Activated T-cell treated with anti-CD3 and anti-CD28 coated beads for 1 hour (primary cell): ENCODE results near the gene PTPRE.

Source experiments
- DNase-seq: peaks from one replicate; pipeline ENCODE4 v3.0.0-alpha.2; 2020; ENCODE audit warnings: low read depth

PTPRE gene

DNA sequence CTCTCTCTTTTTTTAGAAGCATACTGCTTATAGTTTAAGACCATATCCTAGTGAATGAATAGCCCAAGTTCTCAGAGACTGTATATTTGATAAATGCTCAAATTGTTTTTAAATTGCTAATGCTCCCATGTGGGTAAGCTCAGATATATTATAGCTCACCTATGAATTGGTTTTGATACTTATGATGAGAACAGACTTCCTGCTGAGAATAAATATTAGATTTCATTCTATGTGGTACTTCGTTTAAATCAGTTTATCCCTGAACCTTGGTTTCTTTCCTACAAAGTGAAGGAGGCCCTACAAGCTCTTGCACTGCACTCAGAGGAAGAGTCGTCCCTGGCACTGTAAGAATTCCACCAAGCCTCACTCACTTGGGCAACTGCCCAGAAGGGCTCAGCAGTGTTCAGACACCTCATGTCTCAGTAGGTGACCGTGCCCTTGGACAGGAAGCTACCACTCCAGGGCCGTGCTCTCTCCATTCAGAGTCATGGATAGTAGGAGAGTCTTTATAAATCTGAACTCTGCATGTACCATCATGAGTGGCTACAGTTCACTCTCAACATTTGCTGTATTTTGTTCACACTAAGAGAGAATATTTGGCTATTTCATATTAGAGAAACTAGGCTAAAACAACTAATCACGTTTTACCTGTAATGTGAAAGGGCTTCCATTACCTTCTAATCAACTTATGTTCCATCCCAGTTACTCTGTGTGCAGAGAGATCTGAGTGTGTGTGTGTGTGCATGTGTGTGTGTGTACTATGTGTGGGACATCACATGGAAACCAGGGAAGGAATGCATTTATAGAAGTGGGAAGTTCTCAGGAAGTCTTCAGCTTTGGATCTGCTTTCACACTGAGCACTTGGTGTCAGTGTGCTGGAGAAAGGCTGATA is 93.8 kb downstream of the PTPRE start:
- no peak for DNase-seq

DNA sequence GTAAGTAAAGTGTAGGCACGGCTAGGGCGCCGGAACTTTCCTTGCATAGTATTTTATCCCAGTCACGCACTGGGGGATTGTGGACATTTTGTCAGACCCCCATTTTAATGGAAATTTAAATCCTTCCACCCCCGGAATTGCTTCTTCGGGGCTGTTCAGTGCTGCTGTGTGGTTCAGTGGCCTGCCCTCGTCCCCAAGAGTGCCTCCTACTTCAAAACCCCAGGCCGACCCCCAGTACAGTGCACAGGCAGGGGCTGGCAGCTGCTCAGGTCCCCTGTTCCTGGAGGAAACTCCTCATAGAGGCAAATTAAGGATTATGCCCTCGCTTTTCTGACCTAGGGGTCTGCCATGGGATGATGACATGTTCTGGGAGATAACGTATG is 94.5 kb downstream of the PTPRE start:
- DNase-seq, result no peak

DNA sequence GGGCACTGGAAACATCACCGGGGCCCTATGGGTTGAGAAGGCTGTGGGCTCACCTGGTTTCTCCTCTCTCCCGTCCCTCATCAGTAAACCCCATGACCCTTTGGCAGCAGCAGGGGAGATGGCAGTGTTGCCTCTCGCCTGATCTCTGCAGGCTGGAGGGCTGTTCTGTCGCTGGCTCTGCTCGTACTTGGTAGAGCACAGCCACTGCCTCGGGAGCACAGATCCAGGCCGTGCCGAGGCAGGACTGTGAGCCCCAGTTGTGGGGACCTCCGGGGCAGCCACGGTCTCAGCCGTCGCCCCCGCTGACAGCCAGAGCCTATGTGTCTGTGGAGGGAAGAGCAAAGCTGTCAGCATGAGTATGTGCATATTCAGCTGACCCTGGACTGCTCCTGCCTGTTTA is 94.9 kb downstream of the PTPRE start:
- DNase-seq, result no peak

DNA sequence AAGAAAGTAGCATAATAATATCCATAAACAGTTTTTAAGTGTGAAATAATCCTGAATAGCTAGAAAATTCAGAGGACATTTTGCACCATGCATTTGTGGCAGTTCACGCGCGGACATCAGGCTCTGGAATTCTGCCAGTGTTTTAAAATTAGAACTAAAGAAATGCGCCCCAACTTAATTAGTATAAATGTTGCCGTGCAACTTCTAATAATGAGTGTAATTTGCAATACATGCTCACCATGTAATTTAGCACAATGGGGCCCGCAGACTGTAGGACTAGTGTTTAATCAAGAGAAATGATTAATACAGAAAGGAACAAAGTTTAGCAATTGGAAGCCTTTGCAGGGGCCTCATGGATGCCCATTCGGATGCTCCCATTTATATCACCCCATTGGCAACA is 96.6 kb downstream of the PTPRE start:
- no peak for DNase-seq

DNA sequence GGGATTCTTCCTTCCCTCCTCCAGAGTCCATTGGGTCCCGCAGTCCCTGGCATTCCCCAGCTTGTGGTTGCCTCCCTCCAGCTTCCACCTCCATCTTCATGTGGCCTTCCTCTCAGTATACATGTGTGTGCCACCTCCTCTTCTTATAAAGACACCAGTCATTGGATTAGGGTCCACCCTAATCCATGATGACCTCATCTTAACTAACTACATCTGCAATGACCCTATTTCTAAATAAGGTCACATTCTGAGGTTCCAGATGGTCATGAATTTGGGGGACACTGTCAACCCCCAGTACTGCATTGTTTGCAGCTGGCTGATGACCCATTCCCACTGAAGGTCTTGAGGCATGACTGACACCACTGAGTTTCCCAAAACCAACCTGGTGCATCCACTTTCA is 99.0 kb downstream of the PTPRE start:
- DNase-seq, result no peak

DNA sequence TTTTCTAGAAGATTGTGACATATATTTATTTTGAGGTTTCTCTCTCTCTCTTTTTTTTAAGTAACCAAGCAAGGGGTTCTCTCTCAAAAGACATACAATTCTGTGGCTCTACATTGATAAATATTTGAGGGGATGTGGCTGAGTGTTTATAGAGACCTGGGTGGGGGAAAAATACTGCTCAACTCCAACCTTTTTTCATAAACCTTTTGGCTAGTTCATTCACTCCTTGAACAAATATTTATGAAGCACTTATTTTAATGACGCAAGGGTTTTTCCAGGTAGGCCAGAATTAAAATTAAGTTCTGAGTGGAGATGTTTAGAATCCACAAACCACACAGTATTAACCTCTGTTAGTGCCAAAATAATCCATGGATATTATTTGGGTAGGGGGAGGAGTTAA is 100.2 kb downstream of the PTPRE start:
- no peak for DNase-seq

DNA sequence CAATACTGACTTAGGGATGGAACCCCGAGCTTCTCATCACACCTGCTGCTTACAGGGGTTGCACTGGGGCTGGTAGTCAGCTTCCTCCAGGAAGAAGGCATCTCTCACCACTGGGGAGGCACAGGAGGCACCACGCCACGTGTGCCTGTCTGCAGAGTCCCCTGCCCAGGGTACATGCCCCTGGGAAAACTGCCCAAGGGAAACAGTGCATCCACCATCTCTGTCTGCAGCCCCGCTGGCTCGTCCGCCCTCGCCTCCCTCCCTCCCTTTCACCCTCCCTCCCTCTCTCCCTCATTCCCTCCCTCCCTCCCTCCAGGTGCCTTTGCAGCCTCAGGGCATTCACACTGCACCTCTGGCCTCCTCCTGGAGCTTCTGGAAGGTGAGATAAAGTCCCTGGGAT is 101.1 kb downstream of the PTPRE start:
- DNase-seq, result no peak

DNA sequence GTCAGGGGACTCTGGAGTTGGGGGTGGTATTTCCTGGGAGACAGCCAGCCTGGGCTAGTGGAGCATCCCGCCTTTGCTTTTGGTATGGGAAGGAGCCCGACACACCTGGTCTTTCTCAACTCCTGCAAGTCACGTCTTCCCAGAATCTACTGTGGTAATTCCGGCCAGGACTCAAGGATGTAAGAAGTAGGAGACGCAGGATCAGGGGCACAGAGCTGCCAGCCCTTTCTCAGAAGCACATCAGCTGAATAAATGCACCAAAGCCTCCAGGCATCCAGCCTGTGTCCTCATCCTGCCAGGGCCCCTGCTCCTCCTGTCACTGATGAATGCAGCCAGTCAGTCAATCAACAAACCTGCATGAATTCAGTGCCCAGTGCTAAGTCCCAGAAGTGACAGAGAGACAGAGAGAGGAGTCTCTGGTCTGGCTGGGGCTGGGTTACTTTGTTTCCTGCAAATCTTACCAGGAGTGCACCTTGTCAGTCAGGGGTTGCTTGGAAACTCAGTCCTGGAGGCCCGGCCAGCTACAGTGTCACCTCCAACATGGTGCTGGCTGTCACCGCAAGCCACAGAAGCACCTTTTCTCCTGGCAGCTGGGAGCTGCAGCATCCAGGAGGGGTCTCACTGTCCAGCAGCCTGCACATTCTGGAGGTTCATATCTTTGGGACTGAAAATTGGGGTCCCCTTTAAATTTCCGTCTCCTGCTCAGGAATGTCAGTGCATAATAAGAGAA is 101.8 kb downstream of the PTPRE start:
- no peak for DNase-seq

DNA sequence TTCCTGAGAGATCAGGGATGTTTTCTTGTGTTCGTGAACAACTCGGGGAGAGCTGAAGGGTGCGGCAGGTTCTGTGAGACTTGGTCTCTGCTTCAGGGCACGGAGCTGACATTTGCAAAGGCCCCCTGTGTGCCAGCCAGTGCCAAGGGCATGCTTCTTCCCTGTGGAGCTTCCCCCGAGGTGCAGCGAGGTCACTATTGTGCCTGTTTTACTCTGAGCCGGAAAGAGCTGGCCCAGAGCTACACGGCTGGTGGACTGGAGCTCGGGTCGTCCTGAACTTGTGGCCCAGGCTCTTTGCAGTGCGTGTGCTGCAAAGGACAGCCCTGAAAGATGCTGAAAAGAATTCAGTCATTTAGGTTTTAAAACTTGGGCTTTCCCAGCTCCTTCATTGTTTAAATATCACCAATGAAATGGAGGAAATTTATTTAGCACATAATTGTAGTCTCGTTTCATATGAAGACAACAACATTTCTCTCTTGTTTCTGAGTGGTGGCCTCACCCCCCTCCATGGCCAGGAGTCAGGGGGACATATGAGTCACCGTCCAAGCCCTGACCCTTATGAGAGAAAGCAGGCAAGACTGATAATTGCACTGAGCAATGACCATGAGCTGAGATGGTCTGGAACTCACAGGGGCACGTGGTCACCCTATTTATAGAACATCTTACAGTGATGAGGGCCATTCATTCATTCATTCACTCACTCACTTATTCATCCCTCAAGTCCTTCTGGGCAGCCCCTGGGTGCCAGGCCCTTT is 102.6 kb downstream of the PTPRE start:
- DNase-seq, result no peak

DNA sequence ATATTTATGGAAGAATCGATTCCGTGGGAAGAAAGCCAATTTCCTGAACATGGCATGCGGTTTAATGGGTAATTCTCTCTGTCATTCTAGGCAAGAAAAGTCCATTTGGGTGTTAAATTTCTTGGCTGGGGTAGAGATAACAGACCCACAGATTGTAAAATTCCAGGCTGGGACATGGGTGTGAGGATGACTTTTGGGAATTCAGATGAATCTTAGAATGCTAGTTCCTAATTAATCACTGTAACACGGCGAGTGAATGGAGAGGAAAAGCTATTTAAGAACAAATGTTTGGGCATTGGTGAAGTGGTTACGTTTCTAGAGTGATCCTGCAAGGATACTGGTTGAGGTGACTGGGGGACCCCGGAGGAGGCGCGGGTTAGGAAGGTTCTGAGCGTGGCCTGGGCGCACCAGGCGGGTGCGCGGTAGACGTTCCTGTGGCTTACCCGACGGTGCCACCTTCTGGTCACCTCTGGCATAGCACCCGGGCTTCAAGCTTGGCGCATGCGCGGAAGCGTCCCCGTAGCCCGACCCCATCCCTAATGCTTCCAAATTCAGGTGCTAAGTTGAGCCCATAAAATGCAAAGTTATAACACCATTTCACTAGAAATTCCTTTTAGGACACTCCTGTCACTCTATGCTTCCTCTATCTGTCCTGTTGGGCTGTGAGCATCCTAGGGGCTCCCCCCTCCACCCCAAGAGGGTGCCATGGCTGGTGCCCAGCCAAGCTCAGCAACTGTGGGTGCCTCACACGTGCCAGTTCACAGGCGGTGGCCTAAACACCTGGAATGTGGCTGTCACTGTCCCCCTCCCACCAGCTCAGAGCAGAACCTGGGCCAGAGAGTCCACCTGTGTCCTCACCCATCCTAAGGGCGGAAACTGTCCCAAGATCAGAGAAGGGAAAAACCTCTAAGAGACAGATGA is 104.4 kb downstream of the PTPRE start:
- DNase-seq, result peak; percentile 88

DNA sequence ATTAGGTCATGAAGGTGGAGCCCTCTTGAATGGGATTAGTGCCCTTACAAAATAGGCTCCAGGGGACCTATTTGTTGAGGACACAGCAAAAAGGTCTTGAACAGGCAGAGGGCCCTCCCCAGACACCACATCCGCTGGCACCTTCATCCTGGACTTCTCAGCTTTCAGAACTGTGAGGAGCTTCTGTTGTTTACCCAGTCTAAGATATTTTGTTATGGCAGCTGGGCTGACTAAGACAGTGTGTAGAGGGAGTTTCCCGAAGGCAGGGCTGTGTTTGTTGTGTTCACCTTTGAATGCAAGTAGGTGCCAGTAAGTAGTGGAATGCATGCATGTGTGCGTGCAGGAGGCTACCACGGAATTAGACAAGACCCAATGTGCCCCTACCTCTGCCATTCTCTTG is 106.7 kb downstream of the PTPRE start:
- no peak for DNase-seq

DNA sequence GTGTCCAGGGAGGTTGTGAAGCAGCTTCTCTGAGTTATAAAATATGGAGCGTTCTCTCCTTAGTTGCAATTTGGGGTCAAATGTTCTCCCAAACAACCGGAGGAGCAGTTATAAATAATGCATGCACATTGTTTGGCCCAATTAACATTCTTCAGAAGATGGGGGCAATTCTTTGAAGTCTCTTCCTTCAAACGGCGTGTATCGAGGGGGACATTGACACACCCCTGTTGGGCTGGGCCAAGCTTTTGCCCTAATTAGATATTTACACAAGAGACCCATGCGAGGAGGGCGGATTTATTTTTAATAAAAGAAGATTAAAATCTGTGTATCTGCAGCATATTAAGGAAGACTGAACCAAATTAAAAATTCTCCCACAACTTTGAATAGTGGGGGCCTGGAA is 107.3 kb downstream of the PTPRE start:
- no peak for DNase-seq

DNA sequence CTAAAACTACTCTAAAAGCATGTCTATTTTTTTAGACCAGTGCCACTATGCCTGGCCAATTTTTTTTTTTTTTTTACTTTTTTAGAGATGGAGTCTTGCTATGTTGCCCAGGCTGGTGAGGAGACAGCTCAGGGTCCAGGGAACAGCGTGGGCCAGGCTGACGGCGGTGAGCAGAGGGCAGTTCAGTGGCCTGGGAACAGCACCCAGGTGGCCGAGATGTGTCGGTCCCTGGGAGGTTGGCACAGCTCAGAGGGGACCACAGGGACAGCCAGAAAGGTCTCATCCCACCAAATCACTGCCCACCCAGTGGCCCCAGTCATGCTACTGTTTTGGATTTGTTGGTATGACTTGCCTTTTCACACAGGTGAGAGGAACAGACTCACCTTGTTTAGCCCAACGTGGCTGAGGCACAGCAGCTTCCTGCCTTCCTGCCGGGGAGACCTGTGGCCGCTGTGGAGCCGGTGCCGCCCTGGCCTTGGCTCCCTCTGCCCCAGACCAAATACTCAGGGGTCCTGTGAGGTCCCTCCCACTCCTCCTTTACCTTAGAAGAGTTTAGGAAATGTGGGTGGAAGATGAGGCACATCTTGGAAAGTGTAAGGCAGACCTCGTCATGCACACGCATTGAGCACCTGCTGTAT is 109.6 kb downstream of the PTPRE start:
- no peak for DNase-seq

DNA sequence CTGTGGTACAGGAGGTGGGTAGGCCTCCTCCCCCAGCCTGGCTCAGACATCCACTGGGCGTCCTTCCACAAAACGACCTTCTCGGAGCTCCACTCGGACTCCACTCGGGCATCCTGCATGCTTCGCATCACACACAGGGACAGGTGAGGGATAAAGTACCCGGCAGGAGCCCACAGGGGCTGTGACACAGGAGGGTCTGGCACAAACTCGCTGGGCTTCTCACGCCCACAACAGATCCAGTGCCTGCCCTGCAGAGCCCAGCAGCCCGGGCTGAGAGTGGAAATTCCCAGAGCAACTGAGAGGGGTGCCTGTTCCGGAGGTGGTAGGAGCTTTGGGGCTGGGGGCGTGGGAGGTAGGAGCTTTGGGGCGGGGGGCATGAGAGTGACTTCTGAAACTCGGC is 110.9 kb downstream of the PTPRE start:
- DNase-seq, result no peak

DNA sequence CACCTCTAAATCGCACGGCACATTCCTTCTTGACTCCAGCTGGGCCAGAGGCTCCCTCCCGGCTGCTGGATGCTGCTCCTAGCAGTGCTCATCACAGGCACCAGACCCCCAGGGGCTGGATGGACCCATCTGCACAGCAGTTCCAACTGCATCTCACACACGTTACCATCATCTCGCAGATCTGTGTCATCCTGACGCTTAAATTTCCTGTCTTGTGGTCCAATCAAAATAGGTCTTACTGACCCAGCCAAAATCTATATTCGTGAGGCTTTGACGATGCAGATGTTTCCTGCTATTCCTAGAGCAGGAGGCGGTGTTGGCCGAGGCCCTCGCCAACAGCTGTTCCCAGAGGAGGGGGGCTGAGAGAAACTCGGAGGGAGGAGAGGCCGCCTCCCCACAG is 111.3 kb downstream of the PTPRE start:
- DNase-seq, result no peak

DNA sequence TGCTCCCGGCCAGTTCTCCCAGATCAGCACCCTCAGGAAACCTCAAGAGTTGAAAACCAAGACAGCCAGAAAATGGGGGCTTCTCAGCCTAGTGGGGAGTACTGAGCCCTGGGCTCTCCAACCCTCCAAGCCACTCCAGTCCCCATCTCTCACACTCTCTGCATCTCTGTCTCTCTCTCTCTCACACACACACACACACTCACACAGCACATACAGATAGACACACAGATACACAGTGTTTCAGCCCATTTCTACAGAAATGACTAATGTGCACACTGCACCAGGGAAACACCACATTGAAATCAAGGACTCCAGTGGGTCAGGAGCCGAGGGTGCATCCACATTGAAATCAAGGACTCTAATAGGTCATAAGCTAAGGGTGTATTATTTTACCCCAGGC is 111.8 kb downstream of the PTPRE start:
- DNase-seq, result no peak

DNA sequence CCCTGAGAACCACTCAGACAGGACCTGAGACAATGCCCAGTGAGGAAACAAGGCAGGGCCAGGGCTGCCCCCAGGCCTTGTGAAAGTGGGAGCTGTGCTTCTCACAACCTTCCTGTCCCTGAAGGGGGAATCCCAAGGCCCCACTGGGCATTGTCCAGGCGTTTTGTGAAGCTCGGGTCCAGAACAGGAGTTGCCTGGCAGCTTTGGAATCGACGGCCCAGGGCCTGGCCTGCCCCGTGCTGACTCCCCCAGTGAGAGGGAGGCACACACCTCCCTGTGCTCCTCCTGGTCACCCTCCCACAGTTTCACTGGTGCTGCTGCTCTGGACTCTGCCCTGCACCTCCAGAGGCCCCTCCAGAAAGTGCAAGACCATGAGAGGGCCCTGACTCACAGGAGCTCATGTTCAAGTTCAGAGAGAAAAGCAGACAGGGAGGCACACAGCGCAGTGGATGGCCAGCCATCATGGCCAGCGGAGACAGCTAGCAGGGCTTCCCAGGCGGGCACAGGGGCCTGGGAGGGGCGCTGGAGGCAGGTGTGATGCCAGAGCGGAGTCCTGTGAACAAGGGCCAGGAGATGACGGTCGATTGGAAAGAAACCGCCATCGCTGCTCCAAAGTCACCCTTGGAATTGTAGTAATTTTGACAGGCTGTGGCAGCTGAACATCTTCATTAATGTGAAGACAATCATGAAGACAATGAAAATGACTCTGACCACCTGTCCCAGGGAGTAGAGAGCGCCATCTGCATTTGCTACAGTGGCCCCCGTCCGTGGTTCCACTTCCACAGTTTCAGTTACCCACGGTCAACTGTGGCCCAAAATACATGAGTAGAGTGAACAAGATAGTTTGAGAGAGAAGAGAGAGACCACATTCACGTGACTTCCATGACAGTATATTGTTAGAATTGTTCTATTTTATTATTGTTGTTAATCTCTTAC is 115.6 kb downstream of the PTPRE start:
- no peak for DNase-seq

DNA sequence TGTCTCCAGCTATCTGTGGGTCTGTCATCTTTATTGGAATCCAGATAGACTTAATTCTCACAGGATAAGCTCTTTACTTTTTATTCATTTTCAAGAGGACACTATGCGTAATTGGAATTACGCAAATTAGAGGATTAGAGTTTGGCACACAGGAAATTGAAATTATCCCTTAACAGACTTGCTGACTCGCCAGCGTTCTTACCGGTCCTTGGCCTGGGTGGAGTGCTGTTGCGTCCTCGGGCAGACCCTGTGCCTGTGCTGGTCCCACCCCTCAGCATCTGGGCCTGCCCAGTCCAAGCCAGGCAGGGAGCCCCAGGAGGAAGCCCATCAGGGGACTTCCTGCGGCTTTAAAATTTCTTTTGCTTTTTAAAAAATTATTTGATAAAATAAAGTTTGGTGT is 117.5 kb downstream of the PTPRE start:
- DNase-seq, result no peak

DNA sequence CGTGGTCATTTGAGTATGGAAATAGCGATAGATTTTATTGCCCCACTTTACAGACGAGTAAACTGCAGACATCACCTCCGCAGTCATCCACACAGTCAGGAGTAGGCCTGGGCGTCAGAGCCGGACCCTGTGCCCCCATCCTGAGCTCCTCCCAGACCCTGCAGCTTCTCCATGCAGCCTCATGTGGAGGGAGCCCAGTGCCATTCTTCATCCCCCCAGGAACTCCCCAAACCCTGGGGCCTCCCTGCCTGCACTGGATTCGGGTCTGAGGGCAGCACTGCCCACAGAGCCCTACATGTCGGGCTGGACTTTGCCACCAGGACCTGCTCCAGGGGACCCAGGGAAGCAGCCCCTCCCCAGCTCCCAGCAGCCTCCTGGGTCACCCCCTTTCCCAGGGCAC is 118.5 kb downstream of the PTPRE start:
- no peak for DNase-seq

DNA sequence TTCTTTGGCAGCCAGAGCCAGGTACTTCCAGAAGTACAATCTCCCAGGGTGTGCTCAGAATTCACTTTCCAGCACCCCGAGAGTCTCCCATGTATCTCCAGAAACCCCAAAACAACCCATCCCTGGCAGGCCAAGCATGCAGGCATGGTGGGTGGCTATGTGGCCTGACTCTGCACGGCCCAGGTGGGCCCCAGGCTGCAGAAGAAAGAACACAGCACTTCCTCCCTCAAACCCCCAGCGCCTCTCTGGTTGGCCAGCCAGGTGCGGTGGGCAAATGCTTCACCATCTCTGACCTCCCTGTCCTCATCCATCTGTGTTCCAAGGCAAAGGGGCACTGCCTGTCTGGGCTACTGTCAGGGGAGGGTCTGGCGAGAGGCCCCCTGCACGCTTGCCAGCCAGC is 119.0 kb downstream of the PTPRE start:
- no peak for DNase-seq
